HT-29 (cell line): Measurements from ENCODE around the gene RACGAP1. TPM values are rescaled to one million over a fixed set of nuclear protein-coding genes. Genes with fewer than 3 reads are reported as not detected.
A peak's percentile ranks its signal among the peaks of the same experiment; 100 is the strongest.

Experiments used
- DNase-seq: peaks from one replicate; pipeline ENCODE4 v3.0.0-alpha.2; 2015; ENCODE audit warnings: low spot score
- total RNA-seq: library from RNA; depleted of rRNA; stranded (reverse); fragments of >200 nt; shearing (Covaris generic); gene quantifications from 2 replicates; pipeline ENCODE4 v1.2.3, GENCODE V29; 2014

Gene RACGAP1
- total RNA-seq, 1 experiment from 2014 or later, result 55.9 TPM

- DNase-seq, result no peak
Measured at GRCh38 chr12:49956663-49957569, 68.4 kb downstream of the RACGAP1 start.

GRCh38 chr12:49955899-49956662 lies 69.2 kb downstream of the RACGAP1 start:
- no peak for DNase-seq

GRCh38 chr12:49954863-49955830 lies 70.1 kb downstream of the RACGAP1 start:
- no peak for DNase-seq

- no peak for DNase-seq
Measured at GRCh38 chr12:49953961-49954846, 71.1 kb downstream of the RACGAP1 start.

- no peak for DNase-seq
Measured at GRCh38 chr12:49953151-49953550, 72.1 kb downstream of the RACGAP1 start.

- DNase-seq, result peak; percentile 43
Measured at GRCh38 chr12:49952391-49953055, 72.8 kb downstream of the RACGAP1 start.

GRCh38 chr12:49951411-49952240 lies 73.7 kb downstream of the RACGAP1 start:
- no peak for DNase-seq

GRCh38 chr12:49950273-49951251 lies 74.7 kb downstream of the RACGAP1 start, which contains the start of gene AQP2:
AQP2 (plus strand) TSS chr12:49950737; CDS start chr12:49950831, 94 bp downstream.
- DNase-seq, result no peak

GRCh38 chr12:49949866-49950265 lies 75.4 kb downstream of the RACGAP1 start:
- DNase-seq, result no peak

- DNase-seq, result no peak
Measured at GRCh38 chr12:49948866-49949845, 76.1 kb downstream of the RACGAP1 start.

- no peak for DNase-seq
Measured at GRCh38 chr12:49947593-49948226, 77.6 kb downstream of the RACGAP1 start.

GRCh38 chr12:49946497-49946896 lies 78.8 kb downstream of the RACGAP1 start:
- DNase-seq, result no peak

- no peak for DNase-seq
Measured at GRCh38 chr12:49946086-49946485, 79.2 kb downstream of the RACGAP1 start.

- peak; percentile 92 for DNase-seq
Measured at GRCh38 chr12:49945394-49946080, 79.8 kb downstream of the RACGAP1 start.

GRCh38 chr12:49944718-49945117 lies 80.6 kb downstream of the RACGAP1 start:
- no peak for DNase-seq
